GM21381 (cell line): ENCODE results near the gene TRERF1.

Experiments used
- ATAC-seq: cut with Tn5 transposase; IDR thresholded peaks from one replicate; pipeline ENCODE4 v1.9.1; 2021; ENCODE audit warnings: mild to moderate bottlenecking, moderate library complexity; ENCODE audit not compliant: unreplicated experiment

TRERF1 gene

GRCh38 chr6:42400886-42401612 is 50.7 kb downstream of the TRERF1 start:
- ATAC-seq, result no peak

GRCh38 chr6:42400061-42400760 is 51.5 kb downstream of the TRERF1 start:
- no peak for ATAC-seq

- ATAC-seq, result no peak
Observed at GRCh38 chr6:42396720-42397119, 55.0 kb downstream of the TRERF1 start.

- ATAC-seq, result no peak
Observed at GRCh38 chr6:42394881-42395620, 56.7 kb downstream of the TRERF1 start.

- ATAC-seq, result no peak
Observed at GRCh38 chr6:42394151-42394550, 57.6 kb downstream of the TRERF1 start.

GRCh38 chr6:42393339-42393738 is 58.4 kb downstream of the TRERF1 start:
- ATAC-seq, result no peak

- ATAC-seq, result no peak
Observed at GRCh38 chr6:42392833-42393232, 58.9 kb downstream of the TRERF1 start.

GRCh38 chr6:42391441-42391840 is 60.3 kb downstream of the TRERF1 start:
- no peak for ATAC-seq

GRCh38 chr6:42390228-42390934 is 61.3 kb downstream of the TRERF1 start:
- no peak for ATAC-seq

GRCh38 chr6:42389736-42390135 is 62.0 kb downstream of the TRERF1 start:
- ATAC-seq, result no peak

GRCh38 chr6:42388046-42388445 is 63.7 kb downstream of the TRERF1 start:
- no peak for ATAC-seq

GRCh38 chr6:42387336-42387735 is 64.4 kb downstream of the TRERF1 start:
- ATAC-seq, result no peak

- ATAC-seq, result no peak
Observed at GRCh38 chr6:42385339-42385738, 66.4 kb downstream of the TRERF1 start.

GRCh38 chr6:42383421-42384205 is 68.1 kb downstream of the TRERF1 start:
- ATAC-seq, result no peak

- ATAC-seq, result no peak
Observed at GRCh38 chr6:42381850-42382249, 69.9 kb downstream of the TRERF1 start.

- ATAC-seq, result no peak
Observed at GRCh38 chr6:42380228-42380979, 71.3 kb downstream of the TRERF1 start.

- no peak for ATAC-seq
Observed at GRCh38 chr6:42378536-42378935, 73.2 kb downstream of the TRERF1 start.

- no peak for ATAC-seq
Observed at GRCh38 chr6:42378125-42378524, 73.6 kb downstream of the TRERF1 start.

GRCh38 chr6:42375007-42375635 is 76.6 kb downstream of the TRERF1 start:
- ATAC-seq, result no peak
